HG03103 (cell line): ENCODE data around the gene YEATS2.
"Not testable (repeated sequence)": the region's sequence is repeated elsewhere in the genome, so short reads cannot be mapped to it uniquely, and the experiment has no call there.

ENCODE experiments used
- ATAC-seq: cut with Tn5 transposase; IDR thresholded peaks from one replicate; pipeline ENCODE4 v1.9.1; 2021; ENCODE audit warnings: low read depth; ENCODE audit not compliant: unreplicated experiment

The YEATS2 gene

DNA sequence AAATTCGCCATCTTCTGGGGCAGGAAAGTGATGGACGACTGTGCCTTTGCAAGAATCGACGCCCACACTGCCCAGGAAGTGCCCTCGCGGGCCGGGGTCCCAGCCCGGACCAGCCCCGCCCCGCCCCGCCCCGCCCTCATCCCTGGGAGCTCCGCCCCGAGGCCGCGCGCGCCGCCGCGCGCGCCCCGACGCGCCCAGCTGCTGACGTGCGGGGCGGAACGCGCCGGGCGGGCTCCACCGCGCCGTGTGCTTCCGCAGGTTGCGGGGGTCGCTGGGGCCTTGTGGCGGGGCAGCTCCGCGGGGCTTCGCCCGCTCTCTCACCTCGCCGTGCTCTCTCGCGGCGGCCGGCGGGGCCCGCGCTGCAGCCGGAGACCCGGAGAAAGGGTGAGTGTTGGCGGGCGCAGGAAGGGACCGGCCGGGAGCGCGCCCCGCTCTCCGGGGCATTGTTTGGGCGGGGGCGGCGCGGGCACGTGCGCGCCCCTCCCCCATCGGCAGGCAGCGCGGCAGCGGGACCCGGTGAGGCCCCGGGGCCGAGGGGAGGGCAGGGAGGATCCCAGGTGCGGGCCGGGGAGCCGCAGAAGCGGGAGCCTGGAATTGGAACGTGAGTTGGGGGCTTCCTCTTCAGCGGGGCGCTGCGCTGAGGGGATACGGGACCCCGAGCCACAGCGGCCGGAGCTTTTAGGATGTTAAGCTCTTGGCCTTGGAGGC is at the start of gene YEATS2:
Gene YEATS2 (plus strand): TSS at position 188 of the 708 bp plus-strand sequence. CDS start 17,366 bp downstream, outside the sequence.
- ATAC-seq: peak; percentile 63

- no peak for ATAC-seq
Measured at GRCh38 chr3:183650554-183650953, 47.0 kb upstream of the YEATS2 start.

DNA sequence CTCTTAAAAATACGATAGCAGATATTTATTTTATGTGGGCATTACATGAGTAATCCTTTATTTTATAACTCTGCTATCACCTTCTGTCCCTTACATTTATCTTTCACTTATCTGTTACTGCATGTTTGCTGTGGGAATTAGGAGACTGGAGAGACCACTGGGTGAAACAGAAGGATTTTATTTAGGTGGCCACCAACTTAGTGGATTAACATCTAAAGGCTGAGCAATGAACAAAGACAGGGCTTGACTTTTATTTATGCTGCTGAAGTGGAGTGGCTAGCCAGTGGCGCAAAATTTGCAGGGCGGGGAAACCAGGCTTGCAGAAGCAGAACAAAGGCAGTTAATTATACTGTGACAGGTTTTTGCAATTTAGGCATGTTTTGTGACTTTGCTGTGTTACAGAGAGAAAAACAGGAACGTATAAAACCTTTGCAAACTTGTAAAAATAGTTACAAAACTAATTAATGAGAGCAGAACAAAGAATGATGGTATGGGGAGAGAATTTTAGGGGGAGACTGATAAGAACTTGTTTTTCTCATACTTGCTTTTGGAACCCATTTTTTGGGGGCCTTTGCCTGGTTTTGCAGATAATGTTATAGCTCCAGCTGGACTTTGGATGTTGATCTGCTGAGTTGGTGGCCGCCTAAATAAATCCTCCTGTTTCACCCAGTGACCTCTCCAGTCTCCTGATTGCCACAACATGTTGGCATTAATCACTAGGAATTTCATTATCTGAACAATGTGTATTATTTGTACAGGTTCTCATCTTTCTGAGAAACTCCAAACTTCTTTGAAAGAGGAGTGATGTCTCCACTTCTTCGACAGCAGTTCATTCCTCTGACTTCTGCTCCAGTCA is 44.2 kb upstream of the YEATS2 start:
- no peak for ATAC-seq

- no peak for ATAC-seq
Measured at GRCh38 chr3:183654727-183655126, 42.9 kb upstream of the YEATS2 start.

DNA sequence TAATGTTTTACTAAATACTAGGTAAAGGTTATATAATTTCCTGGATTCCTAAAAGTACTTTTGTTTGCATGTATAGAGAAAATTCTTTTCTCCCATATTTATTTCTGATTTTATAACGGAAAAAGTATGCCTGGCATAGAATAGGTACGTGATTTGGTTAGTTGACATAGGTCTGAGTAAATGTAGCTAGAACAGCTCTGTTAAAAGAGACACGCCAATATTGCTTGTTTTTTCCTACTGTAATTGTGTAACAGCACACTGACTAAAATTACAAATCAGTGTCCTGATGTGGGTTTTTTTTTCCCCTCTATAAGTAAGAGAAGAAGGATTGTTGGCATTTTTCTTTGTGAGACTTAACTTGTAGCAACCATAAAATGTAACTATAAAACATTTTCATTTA is 35.5 kb upstream of the YEATS2 start:
- ATAC-seq: no peak

GRCh38 chr3:183664913-183665381 is 32.6 kb upstream of the YEATS2 start:
- ATAC-seq: no peak

DNA sequence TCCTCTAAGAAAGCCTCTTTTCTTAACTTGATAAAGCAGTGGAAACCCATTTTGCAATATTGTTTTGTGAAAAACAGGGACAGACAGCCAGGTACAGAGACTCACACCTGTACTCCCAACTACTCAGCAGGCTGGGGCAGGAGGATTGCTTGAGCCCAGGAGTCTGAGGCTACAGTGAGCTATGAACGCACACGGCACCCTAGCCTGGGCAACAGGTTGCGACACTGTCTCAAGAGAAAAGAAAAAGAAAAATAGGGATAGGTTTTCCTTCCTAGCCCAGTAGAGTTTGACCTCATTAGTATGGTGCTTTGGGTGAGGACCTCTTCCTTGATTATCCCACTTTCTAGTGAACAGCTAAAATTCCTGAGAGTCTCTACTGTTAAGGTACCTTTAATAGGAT is 17.5 kb upstream of the YEATS2 start:
- ATAC-seq: no peak

GRCh38 chr3:183687705-183688104 is 9.9 kb upstream of the YEATS2 start:
- ATAC-seq: no peak

DNA sequence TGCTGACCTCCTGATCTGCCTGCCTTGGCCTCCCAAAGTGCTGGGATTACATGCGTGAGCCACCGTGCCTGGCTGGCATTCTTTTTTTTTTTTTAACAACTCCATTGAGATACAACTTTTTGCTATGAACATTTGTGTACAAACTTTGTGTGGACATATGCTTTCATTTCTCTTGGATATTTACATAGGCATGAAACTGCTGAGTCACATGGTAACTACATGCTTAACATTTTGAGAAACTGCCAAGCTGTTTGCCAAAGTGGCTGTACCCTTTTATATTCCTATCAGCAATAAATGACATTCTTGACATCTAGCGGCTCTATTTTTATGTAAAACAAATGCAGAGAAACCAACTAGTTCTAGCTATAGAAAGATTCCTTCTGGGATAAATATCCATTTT is 8.7 kb upstream of the YEATS2 start:
- ATAC-seq: no peak

DNA sequence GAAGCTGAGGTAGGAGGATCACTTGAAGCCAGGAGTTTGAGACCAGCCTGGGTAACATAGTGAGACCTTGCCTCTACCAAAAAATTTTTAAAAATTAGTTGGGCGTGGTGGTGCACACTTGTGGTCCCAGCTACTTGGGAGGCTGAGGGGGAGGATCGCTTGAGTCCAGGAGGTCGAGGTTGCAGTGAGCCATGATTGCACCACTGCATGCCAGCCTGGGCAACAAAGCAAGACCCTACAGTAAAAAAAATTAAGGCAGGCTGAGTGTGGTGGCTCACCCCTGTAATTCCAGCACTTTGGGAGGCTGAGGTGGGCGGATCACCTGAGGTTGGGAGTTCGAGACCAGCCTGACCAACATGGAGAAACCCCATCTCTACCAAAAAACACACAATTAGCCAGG is 8.0 kb upstream of the YEATS2 start:
- not testable (repeated sequence) for ATAC-seq

DNA sequence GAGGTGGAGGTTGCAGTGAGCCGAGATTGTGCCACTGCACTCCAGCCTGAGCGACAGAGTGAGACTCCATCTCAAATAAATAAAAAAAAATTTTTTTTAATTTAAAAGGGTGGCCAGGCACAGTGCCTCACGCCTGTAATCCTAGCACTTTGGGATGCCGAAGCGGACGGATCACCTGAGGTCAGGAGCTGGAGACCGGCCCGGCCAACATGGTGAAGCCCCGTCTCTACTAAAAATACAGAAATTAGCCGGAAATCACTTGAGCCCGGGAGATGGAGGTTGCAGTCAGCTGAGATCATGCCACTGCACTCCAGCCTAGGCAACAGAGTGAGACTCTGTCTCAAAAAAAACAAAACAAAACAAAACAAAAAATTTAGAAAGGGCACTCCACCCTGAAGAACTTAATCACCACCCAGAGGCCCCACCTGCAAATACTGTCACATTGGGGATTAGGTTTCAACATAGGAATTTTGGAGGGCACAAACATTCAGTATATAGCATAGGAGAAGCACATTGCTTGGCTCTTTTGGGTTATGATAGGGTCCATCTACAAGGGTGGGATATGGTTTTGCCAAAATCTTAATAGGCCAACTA is 7.1 kb upstream of the YEATS2 start:
- ATAC-seq: no peak

DNA sequence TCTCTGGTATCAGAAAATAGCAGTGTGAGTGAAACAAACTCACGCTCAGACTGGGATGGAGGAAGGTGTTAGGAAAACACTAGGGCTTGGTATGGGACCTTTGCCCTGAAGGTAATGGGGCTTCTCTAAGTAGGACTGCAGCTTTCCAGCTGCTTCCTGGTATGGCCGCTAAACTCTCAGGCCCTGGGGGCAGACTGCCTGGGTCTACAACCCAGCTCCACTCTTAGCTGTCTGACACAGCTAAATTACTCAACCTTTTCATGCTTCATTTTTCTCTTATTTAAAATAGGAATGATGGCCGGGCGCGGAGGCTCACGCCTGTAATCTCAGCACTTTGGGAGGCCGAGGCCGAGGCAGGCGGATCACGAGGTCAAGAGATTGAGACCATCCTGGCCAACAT is 5.2 kb upstream of the YEATS2 start:
- no peak for ATAC-seq

- ATAC-seq: no peak
Measured at GRCh38 chr3:183695569-183696364, 1.8 kb upstream of the YEATS2 start.

DNA sequence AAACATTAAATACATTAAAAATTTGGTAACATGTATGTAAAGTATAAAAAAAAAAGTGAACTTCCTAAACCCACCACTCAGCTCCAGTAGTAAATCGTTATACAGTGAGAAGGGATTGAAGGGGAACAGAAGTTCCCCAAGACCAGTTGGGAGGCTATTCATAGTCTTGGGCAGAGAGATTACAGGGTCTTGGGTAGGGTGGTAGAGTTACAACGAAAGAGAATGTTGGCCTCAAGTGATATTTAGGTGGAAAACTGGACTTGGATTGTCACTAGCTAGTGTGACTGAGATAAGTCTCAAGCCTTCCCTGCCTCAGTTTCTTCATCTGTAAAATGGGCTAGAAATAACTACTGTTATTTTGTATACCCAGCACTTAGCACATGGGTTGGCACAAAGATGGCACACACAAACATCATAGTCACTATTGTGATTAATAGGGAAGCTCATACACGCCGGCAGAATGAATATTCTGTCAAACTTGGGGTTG is 431 bp upstream of the YEATS2 start:
- no peak for ATAC-seq

GRCh38 chr3:183698318-183698751 is 738 bp downstream of the YEATS2 start:
- ATAC-seq: peak; percentile 3

- no peak for ATAC-seq
Measured at GRCh38 chr3:183698756-183699155, 1.2 kb downstream of the YEATS2 start.

DNA sequence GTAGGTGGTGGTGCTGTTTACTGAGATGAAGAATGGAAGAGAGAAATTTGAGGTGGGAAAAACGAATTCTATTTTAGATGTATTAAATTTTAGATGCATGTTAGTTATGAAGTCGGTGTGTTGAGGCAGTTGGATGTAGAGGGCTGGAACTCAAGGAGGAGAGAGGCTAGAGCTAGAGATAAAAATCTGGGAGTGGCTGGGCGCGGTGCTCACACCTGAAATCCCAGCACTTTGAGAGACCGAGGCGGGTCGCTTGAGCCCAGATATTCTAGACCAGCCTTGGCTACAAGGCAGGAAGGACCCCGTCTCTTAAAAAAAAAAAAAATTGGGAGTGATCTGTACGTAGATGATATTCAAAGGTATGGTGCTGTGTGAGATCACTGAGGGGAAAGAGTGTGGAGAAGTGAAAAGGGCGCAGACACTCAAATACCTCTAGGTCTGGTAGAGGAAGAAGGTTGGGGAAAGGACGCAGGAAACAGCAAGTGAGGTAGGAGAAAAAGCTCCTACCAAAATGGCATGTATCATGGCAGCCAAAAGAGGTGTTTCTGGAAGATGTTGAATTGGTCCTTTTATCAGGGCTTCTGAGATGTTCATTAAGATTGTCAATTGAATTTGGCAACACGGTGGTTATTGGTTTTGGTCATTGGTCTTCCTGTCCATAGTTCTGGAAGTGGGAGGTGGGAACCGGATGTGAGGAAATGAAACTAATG is 1.8 kb downstream of the YEATS2 start:
- no peak for ATAC-seq

DNA sequence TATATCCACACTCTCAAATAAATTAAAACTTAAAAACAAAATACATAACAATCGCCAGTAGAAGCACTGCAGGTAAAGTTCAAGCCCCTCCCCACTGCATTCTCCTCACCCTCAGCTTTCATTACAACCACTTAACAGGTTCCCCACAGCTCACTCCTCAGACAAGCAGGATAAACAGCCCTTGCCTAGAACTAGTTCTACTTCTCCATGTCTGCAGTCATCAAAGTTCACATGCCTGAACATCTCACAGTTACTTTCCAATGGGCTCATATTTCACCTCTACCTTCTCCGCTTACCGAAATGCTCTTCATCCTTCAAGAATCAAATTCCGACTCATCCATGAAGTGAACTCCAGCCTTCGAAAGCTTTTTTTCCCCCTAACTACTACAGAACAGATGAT is 4.1 kb downstream of the YEATS2 start:
- no peak for ATAC-seq

GRCh38 chr3:183703892-183704291 is 6.3 kb downstream of the YEATS2 start:
- not testable (repeated sequence) for ATAC-seq

- ATAC-seq: no peak
Measured at GRCh38 chr3:183710231-183710630, 12.6 kb downstream of the YEATS2 start.
